HCT116 (cell line): ENCODE data around the gene TRAF3IP1. TPM values are rescaled to one million over a fixed set of nuclear protein-coding genes. Genes with fewer than 3 reads are reported as not detected.

Experiments used
- ATAC-seq: fragments of 200-7000 bp; cut with Tn5 transposase; 2 replicates; pipeline ENCODE4 v1.9.1; 2020; ENCODE audit warnings: mild to moderate bottlenecking, moderate library complexity
- BruUV-seq: library from RNA; stranded (reverse); fragments of 400-500 nt; replicated peaks from 2 replicates; lab custom pipeline; 2021; lab: Mats Ljungman, UMichigan
- CTCF ChIA-PET: fragments of 300-600 bp; sonication (Branson Sonifier 250); formaldehyde crosslinking; loops from one replicate; lab custom pipeline; 2021; ENCODE audit warnings: antibody characterized with exemption; lab: Charles Lee
- POLR2A ChIA-PET: fragments of 300-600, 350-600 bp; sonication (Branson Sonifier 250); formaldehyde crosslinking; loops from one replicate; lab custom pipeline; 2021; ENCODE audit warnings: antibody characterized with exemption; lab: Charles Lee
- RAD21 ChIA-PET, 2 experiments: fragments of 300-600 bp; sonication (Branson Sonifier 250); formaldehyde crosslinking; loops; one replicate each; lab custom pipeline; 2023; ENCODE audit warnings: low total read pairs in 2 of 2; ENCODE audit not compliant: uncharacterized antibody in 2 of 2, unreplicated experiment in 2 of 2, low non-redundant PET in 1 of 2; lab: Charles Lee
- DNase-seq: peaks from one replicate; pipeline ENCODE4 v3.0.0-alpha.2; 2010; ENCODE audit warnings: low read depth, low spot score
- H2AFZ ChIP-seq: fragments of 200-600 bp; shearing (Covaris generic), sonication (generic); 2 replicates; pipeline ENCODE4 v1.6.1; 2017; ENCODE audit warnings: low read depth, mixed run types, mixed read lengths, antibody characterized with exemption, low read length; ENCODE audit not compliant: poor library complexity, severe bottlenecking
- H3K27ac ChIP-seq: 2 replicates; pipeline ENCODE4 v1.5.1; 2012; ENCODE audit warnings: low read depth, low read length
- H3K27me3 ChIP-seq: fragments of 200-600 bp; sonication (generic); 2 replicates; pipeline ENCODE4 v1.6.1; 2016; ENCODE audit warnings: mixed run types, low read length, mixed read lengths; ENCODE audit not compliant: insufficient read depth
- H3K36me3 ChIP-seq, 2 experiments: fragments of 200-500 bp in 1 of 2; fragments of 200-600 bp in 1 of 2; sonication (Bioruptor generic) in 1 of 2; sonication (generic) in 1 of 2; 2 replicates each; pipeline versions ENCODE4 v1.5.1 to v1.6.1; 2014 to 2016; ENCODE audit warnings: low read length in 2 of 2, inconsistent platforms in 1 of 2, mixed read lengths in 1 of 2, mixed run types in 1 of 2; ENCODE audit not compliant: insufficient read depth in 2 of 2, control insufficient read depth in 1 of 2
- H3K4me1 ChIP-seq, 2 experiments: fragments of 200-600 bp in 1 of 2; sonication (generic) in 1 of 2; 2 replicates each; pipeline versions ENCODE4 v1.5.1 to v1.6.1; 2012 to 2017; ENCODE audit warnings: low read length in 2 of 2, inconsistent platforms in 1 of 2, mild to moderate bottlenecking in 1 of 2, mixed read lengths in 1 of 2, mixed run types in 1 of 2, moderate library complexity in 1 of 2; ENCODE audit not compliant: insufficient read depth in 2 of 2, control insufficient read depth in 1 of 2
- H3K4me2 ChIP-seq: fragments of 200-600 bp; sonication (generic); 2 replicates; pipeline ENCODE4 v1.6.1; 2017; ENCODE audit warnings: mixed run types, low read length, mixed read lengths
- H3K4me3 ChIP-seq, 2 experiments: fragments of 200-600 bp in 1 of 2; sonication (generic) in 1 of 2; replicated peaks in 1 of 2; 2 replicates each; pipeline ENCODE4 v1.5.1; 2011 to 2016; ENCODE audit warnings: low read length in 2 of 2, control low read depth in 1 of 2, low read depth in 1 of 2, mild to moderate bottlenecking in 1 of 2, mixed read lengths in 1 of 2, mixed run types in 1 of 2
- H3K79me2 ChIP-seq: fragments of 200-600 bp; sonication (generic); 2 replicates; pipeline ENCODE4 v1.6.1; 2017; ENCODE audit warnings: mild to moderate bottlenecking, mixed run types, low read length, moderate library complexity, mixed read lengths; ENCODE audit not compliant: insufficient read depth
- H3K9ac ChIP-seq: fragments of 200-600 bp; sonication (generic); 2 replicates; pipeline ENCODE4 v1.6.1; 2016; ENCODE audit warnings: low read length, mixed read lengths
- H3K9me2 ChIP-seq: fragments of 200-600 bp; sonication (generic), shearing (Covaris generic); 2 replicates; pipeline ENCODE4 v1.6.1; 2017; ENCODE audit warnings: mixed run types, mild to moderate bottlenecking, moderate library complexity; ENCODE audit not compliant: insufficient read depth
- H3K9me3 ChIP-seq, 2 experiments: fragments of 200-500 bp in 1 of 2; fragments of 200-600 bp in 1 of 2; sonication (Bioruptor generic) in 1 of 2; sonication (generic) in 1 of 2; 2 replicates each; pipeline ENCODE4 v1.6.1; 2014 to 2017; ENCODE audit warnings: low read length in 2 of 2, mixed read lengths in 2 of 2, inconsistent platforms in 1 of 2, low read depth in 1 of 2, mild to moderate bottlenecking in 1 of 2, mixed run types in 1 of 2, moderate library complexity in 1 of 2; ENCODE audit not compliant: control insufficient read depth in 1 of 2, insufficient read depth in 1 of 2
- H4K20me1 ChIP-seq: fragments of 200-600 bp; sonication (generic), shearing (Covaris generic); 2 replicates; pipeline ENCODE4 v1.6.1; 2017; ENCODE audit warnings: mixed run types, mild to moderate bottlenecking, moderate library complexity; ENCODE audit not compliant: insufficient read depth
- CBX3 ChIP-seq: IDR thresholded peaks from 2 replicates; pipeline ENCODE4 v1.6.1; 2012; ENCODE audit warnings: low read depth
- CTCF ChIP-seq, 3 experiments: fragments of 200-600 bp in 1 of 3; sonication (generic) in 1 of 3; IDR thresholded peaks in 2 of 3; conservative IDR thresholded peaks in 1 of 3; 2 replicates each; pipeline ENCODE4 v1.5.1; 2012 to 2017; ENCODE audit warnings: low read depth in 2 of 3, low read length in 2 of 3, antibody characterized with exemption in 1 of 3, borderline replicate concordance in 1 of 3, control low read depth in 1 of 3, mild to moderate bottlenecking in 1 of 3, mixed read lengths in 1 of 3, mixed run types in 1 of 3, moderate library complexity in 1 of 3; ENCODE audit not compliant: insufficient read depth in 1 of 3
- FOSL1 ChIP-seq: IDR thresholded peaks from 2 replicates; pipeline ENCODE4 v1.6.1; 2012; ENCODE audit warnings: low read depth
- JUND ChIP-seq: IDR thresholded peaks from 2 replicates; pipeline ENCODE4 v1.6.1; 2012
- MAX ChIP-seq: IDR thresholded peaks from 2 replicates; pipeline ENCODE4 v1.6.1; 2012
- POLR2A ChIP-seq: IDR thresholded peaks from 2 replicates; pipeline ENCODE4 v1.7.0; 2011; ENCODE audit warnings: borderline replicate concordance; ENCODE audit not compliant: insufficient read depth, insufficient read length; ENCODE audit errors: extremely low read depth
- RAD21 ChIP-seq: IDR thresholded peaks from 2 replicates; pipeline ENCODE4 v1.6.1; 2012; ENCODE audit warnings: low read depth, mild to moderate bottlenecking
- SIN3A ChIP-seq: IDR thresholded peaks from 2 replicates; pipeline ENCODE4 v1.6.1; 2012; ENCODE audit warnings: low read depth
- SP1 ChIP-seq: IDR thresholded peaks from 2 replicates; pipeline ENCODE4 v1.6.1; 2012; ENCODE audit warnings: low read depth
- SRF ChIP-seq: IDR thresholded peaks from 2 replicates; pipeline ENCODE4 v1.6.1; 2012; ENCODE audit warnings: low read depth
- YY1 ChIP-seq: IDR thresholded peaks from 2 replicates; pipeline ENCODE4 v1.6.1; 2011; ENCODE audit warnings: low read length, low read depth, moderate library complexity, mild to moderate bottlenecking; ENCODE audit not compliant: insufficient replicate concordance; ENCODE audit errors: extremely low read depth
- ZBTB33 ChIP-seq: IDR thresholded peaks from 2 replicates; pipeline ENCODE4 v1.6.1; 2011; ENCODE audit warnings: mild to moderate bottlenecking, low read length, moderate library complexity; ENCODE audit not compliant: insufficient replicate concordance; ENCODE audit errors: extremely low read depth
- ZFX ChIP-seq: fragments of 450-650 bp; IDR thresholded peaks from 2 replicates; pipeline ENCODE4 v1.6.1; 2017
- intact Hi-C: fragments of 100-400 bp; cut with micrococcal nuclease; formaldehyde crosslinking; loops from 2 replicates; pipeline ENCODE4 v1.10.0; 2022
- total RNA-seq: library from RNA; stranded (reverse); gene quantifications from one replicate; pipeline ENCODE4 v1.2.1, GENCODE V29; 2021; ENCODE audit not compliant: unreplicated experiment

Gene TRAF3IP1
- total RNA-seq, 1 experiment from 2014 or later: 19.4 TPM

GRCh38 chr2:238433941-238434845 lies 113.9 kb downstream of the TRAF3IP1 start:
- RAD21 ChIA-PET: no interaction called here
- Histone ChIP-seq H3K4me3 (no peak overlapping the region), H4K20me1 (no peaks in the 10 kb centered on the region), H3K79me2 (peaks cover 77% of the 10 kb centered on the region), H3K27me3 (no peaks in the 10 kb centered on the region), H3K36me3 (peaks cover 21 to 36% of the 10 kb centered on the region in 2 experiments; a peak in 3 of 4 replicates), H3K9me2 (no peaks in the 10 kb centered on the region), H3K4me2 (no peak overlapping the region), H3K9ac (no peak overlapping the region), H3K9me3 (peaks cover 3 to 6% of the 10 kb centered on the region in 2 experiments; a peak in 2 of 4 replicates), H2AFZ (no peak overlapping the region), H3K4me1 (peaks cover 8 to 15% of the 10 kb centered on the region in 2 experiments), H3K27ac (no peak overlapping the region)
- no TSS peak for BruUV-seq
- CTCF ChIA-PET: interaction anchor here (1.3 kb wide), 1 partner anchor 63 kb away, joined by 7 read pairs; no protein-coding TSS in a partner anchor
- POLR2A ChIA-PET: no interaction called here
- DNase-seq (no peak), ATAC-seq (no peak)
- intact Hi-C loops: no loop called here
- TF ChIP-seq FOSL1 (no peak), RAD21 (no peak), SIN3A (no peak)

- no peaks in the 10 kb centered on the region for H3K27me3 ChIP-seq
- peaks cover 76% of the 10 kb centered on the region for H3K79me2 ChIP-seq
- no peaks in the 10 kb centered on the region for H3K9me2 ChIP-seq
- no peak overlapping the region for H3K4me2 ChIP-seq
- no peak for DNase-seq
- RAD21 ChIA-PET: no interaction called here
- peaks cover 21 to 32% of the 10 kb centered on the region in 2 experiments; a peak in 3 of 4 replicates for H3K36me3 ChIP-seq
- intact Hi-C loops: no loop called here
- H4K20me1 ChIP-seq: no peaks in the 10 kb centered on the region
- no peak overlapping the region for H3K4me3 ChIP-seq
- H3K9me3 ChIP-seq: peaks cover 3 to 6% of the 10 kb centered on the region in 2 experiments; a peak in 2 of 4 replicates
- BruUV-seq: no TSS peak
- no peak overlapping the region for H3K27ac ChIP-seq
- peaks cover 13 to 24% of the 10 kb centered on the region in 2 experiments for H3K4me1 ChIP-seq
- no peak for ATAC-seq
- POLR2A ChIA-PET: no interaction called here
- CTCF ChIA-PET: no interaction called here
- H3K9ac ChIP-seq: no peak overlapping the region
- H2AFZ ChIP-seq: no peak overlapping the region
- TF ChIP-seq ZFX: no peak
- no peak for TF ChIP-seq CTCF (IDR thresholded peaks at IDR 0.05 in 2 of 3, conservative IDR thresholded peaks at IDR 0.05 in 1 of 3; ENCODE audit: borderline replicate concordance in 1 of 3, insufficient read depth in 1 of 3, low read depth in 2 of 3, low read length in 2 of 3)
- TF ChIP-seq MAX: no peak
- no peak for TF ChIP-seq JUND
- TF ChIP-seq SRF: no peak
- no peak for TF ChIP-seq FOSL1
- TF ChIP-seq POLR2A: no peak
- TF ChIP-seq CBX3: no peak
- TF ChIP-seq YY1: no peak
- TF ChIP-seq SP1: no peak
- no peak for TF ChIP-seq ZBTB33
- TF ChIP-seq, all 23 proteins: peak for 0
These were observed 114.8 kb downstream of the TRAF3IP1 start for GRCh38 chr2:238434846-238435751.
